NB4 (cell line): ENCODE measurements around the gene SYS1.

Source experiments
- DNase-seq: peaks from one replicate; pipeline ENCODE4 v3.0.0; 2010; ENCODE audit warnings: low read depth
- H3K4me3 ChIP-seq: one replicate; pipeline ENCODE4 v1.5.1; 2011; ENCODE audit warnings: mild to moderate bottlenecking, low read depth, low read length, moderate library complexity
- MYC ChIP-seq: IDR thresholded peaks from 2 replicates; pipeline ENCODE4 v1.6.1; 2011; ENCODE audit warnings: low read depth, low read length
- POLR2A ChIP-seq: IDR thresholded peaks from 2 replicates; pipeline ENCODE4 v1.6.1; 2011; ENCODE audit warnings: mild to moderate bottlenecking; ENCODE audit not compliant: insufficient read length; ENCODE audit errors: extremely low read depth
- TF ChIP-seq, protein P1 (sequence below): IDR thresholded peaks from one replicate; pipeline ENCODE4 v1.5.1; 2012; ENCODE audit warnings: low read depth, low read length
- TF ChIP-seq, protein P2 (sequence below): IDR thresholded peaks from 2 replicates; pipeline ENCODE4 v1.6.1; 2011; ENCODE audit warnings: low read depth, low read length

SYS1 gene

DNA sequence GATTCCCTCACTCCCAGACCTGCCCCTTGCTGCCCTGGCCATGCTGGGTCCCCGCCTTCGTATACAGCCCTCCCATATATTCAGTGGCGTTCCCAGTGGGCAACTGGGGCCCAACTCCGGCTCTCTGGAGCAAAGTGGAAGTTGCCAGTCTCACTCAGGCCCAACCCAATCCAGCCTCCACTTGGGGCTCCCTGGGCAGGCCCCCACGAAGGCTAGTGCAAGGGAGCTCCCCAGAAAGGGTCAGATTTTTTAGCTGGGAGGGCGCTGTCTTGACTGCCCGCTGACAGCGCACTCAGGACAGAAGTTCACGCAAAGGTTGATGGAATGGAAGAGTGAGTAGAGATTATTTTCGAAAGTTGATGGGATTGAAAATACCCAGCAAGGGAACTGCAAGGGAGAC is 9.3 kb downstream of the SYS1 start:
- DNase-seq = no peak
- TF ChIP-seq, protein P1, sequence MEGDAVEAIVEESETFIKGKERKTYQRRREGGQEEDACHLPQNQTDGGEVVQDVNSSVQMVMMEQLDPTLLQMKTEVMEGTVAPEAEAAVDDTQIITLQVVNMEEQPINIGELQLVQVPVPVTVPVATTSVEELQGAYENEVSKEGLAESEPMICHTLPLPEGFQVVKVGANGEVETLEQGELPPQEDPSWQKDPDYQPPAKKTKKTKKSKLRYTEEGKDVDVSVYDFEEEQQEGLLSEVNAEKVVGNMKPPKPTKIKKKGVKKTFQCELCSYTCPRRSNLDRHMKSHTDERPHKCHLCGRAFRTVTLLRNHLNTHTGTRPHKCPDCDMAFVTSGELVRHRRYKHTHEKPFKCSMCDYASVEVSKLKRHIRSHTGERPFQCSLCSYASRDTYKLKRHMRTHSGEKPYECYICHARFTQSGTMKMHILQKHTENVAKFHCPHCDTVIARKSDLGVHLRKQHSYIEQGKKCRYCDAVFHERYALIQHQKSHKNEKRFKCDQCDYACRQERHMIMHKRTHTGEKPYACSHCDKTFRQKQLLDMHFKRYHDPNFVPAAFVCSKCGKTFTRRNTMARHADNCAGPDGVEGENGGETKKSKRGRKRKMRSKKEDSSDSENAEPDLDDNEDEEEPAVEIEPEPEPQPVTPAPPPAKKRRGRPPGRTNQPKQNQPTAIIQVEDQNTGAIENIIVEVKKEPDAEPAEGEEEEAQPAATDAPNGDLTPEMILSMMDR = no peak
- TF ChIP-seq POLR2A (no peak), MYC (no peak)
- TF ChIP-seq, protein P2, sequence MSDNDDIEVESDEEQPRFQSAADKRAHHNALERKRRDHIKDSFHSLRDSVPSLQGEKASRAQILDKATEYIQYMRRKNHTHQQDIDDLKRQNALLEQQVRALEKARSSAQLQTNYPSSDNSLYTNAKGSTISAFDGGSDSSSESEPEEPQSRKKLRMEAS = no peak
- no peak overlapping the region for H3K4me3 ChIP-seq

GRCh38 chr20:45372646-45373352 is 9.8 kb downstream of the SYS1 start:
- TF ChIP-seq, protein P2 = no peak
- no peak for TF ChIP-seq POLR2A
- no peak overlapping the region for H3K4me3 ChIP-seq
- no peak for DNase-seq

DNA sequence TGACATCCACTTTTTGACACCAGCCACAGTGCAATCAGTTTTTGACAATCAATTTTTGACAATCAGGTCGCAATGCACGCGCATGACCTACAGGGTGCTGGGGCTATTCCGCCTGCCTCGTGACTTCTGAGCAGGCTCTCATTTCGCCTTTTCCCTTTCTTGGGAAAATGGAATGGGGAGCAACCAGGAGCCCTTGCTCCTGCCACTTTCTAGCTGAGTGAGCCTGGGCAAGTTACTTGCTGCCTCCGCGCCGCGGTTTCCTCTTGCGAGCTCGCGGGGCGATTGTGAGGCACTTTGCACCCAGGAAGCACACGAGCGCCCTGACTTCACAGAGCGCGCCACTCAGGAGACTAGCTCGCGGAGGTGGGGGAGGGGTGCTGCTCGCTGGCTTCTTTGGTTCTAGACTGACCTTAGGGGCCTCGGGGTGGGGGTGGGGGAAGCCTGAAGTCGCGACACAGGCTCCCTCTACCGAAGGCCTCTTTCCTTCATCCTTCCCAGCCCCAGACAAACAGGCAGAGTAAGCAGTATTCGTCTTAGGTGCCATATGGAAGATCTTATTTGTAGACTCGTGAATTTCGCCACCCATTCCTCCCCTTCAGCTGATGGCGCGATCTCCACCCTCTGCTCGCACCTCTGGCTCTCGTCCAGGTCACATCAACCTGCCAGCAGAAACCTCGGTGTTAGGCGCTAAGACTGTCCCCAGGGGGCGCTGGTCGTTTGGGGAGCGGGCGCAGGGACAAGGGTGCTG is 10.6 kb downstream of the SYS1 start:
- peak; percentile 86 for DNase-seq
- peak overlapping the region; percentile 39 for H3K4me3 ChIP-seq
- no peak for TF ChIP-seq POLR2A
- TF ChIP-seq, protein P1 = peak; percentile 91

- TF ChIP-seq, protein P2 = no peak
- TF ChIP-seq POLR2A (no peak), MYC (no peak)
- TF ChIP-seq, protein P1 = no peak
- no peak overlapping the region for H3K4me3 ChIP-seq
- no peak for DNase-seq
Observed at GRCh38 chr20:45374101-45374467, 11.1 kb downstream of the SYS1 start.

DNA sequence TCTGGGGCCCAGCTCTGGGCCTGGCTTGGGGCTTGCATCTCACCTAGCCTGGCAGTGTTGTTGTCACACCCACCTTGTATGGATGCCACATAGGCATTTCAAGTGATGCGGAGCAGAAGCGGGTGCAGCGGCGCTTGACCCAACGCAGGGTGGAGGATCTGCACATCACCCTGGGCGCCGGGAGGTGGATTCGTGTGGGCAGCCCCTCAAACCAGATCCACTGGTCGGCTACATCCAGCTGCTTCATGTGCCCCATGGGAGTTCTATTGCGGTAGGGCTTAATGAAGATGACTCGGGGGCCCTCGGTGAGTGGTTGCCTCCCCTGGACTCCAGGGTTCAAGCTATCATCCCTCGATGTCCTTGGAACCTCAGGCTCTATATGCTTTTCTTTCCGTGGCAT is 12.0 kb downstream of the SYS1 start:
- peak; percentile 50 for DNase-seq
- no peak overlapping the region for H3K4me3 ChIP-seq
- no peak for TF ChIP-seq MYC
- TF ChIP-seq POLR2A = no peak
- TF ChIP-seq, protein P2 = no peak
- TF ChIP-seq, protein P1 = no peak

DNA sequence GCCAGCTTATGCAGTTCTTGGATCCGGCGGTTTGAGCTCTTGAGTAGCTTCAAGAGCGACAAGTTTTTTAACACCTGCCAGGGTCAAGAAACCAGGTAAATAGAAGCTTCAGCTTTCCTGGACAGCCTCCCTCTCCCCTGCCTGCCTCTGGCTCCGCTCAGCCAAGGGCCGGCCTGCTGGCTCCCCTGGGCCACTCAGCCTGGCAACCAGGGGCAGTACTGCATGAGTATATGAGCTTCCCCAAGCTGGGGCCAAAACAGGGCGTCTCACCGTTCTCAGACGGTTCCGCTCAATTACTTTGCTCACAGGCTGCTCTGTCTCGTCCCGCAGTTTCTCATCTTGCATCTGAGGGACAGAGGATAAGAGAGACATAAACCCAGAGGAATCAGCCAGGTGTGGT is 14.3 kb downstream of the SYS1 start:
- H3K4me3 ChIP-seq = no peak overlapping the region
- no peak for TF ChIP-seq POLR2A
- TF ChIP-seq, protein P1 = no peak
- no peak for TF ChIP-seq MYC
- TF ChIP-seq, protein P2 = no peak
- DNase-seq = no peak
